ENCODE results near the gene TRIM67. TPM values are rescaled to one million over a fixed set of nuclear protein-coding genes. Genes with fewer than 3 reads are reported as not detected.
"Not testable (repeated sequence)": the region's sequence is repeated elsewhere in the genome, so short reads cannot be mapped to it uniquely, and the experiment has no call there.

TRIM67 gene
- total and polyA plus RNA-seq, 8 donors, result 0.03 to 0.18 (median 0.15) TPM; not detected in 5

GRCh38 chr1:231153726-231154125 lies 8.1 kb upstream of the TRIM67 start:
- no peak for DNase-seq
- 52 to 69% (median 66%) methylated on average over 2 of the region's 2 CpGs for WGBS, 5 donors

DNA sequence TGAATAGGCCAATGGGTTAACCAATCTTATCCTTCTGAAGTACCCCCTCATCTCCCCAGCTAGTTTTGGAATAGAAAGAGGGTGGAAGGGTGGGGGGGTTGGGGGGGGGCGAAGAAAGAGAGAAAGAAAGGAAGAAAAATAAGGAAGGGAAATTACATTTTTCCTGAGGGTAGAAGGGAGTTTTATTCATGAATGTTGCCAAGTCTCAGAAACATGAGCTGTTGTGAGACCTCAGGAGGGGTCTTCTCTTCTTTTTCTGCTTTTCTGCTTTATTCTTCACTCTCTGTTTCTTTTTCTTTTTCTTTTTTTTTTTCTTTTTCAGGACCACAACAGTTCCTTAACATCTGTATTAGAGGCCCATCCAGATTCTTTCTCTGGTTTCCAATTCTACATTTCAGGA lies 6.0 kb upstream of the TRIM67 start:
- peaks cover 0 to 20% (median 14%) of the 10 kb centered on the region in 4 donors for H3K9me3 ChIP-seq
- no peak overlapping the region for H3K4me3 ChIP-seq
- no peak for TF ChIP-seq POLR2A (IDR thresholded peaks at IDR 0.05)
- H3K27ac ChIP-seq, result no peak overlapping the region
- no peak for DNase-seq
- H3K36me3 ChIP-seq, result no peaks in the 10 kb centered on the region
- intact Hi-C loops (cut with DNase I; ENCODE audit: low total_unique reads), result no loop called here
- 60 to 91% (median 82%) methylated on average over 1 of the region's 1 CpG for WGBS, 5 donors
- peaks cover 0 to 40% (median 12%) of the 10 kb centered on the region in 3 donors for H3K27me3 ChIP-seq
- peaks cover 0 to 2% (median 0%) of the 10 kb centered on the region in 4 donors for H3K4me1 ChIP-seq

More at GRCh38 chr1:231153726-231154125, 8.1 kb upstream of the TRIM67 start:
- H3K36me3 ChIP-seq, result no peaks in the 10 kb centered on the region
- H3K4me1 ChIP-seq, result no peaks in the 10 kb centered on the region
- H3K9me3 ChIP-seq, result peaks cover 0 to 24% (median 14%) of the 10 kb centered on the region in 4 donors
- peaks cover 0 to 21% (median 0%) of the 10 kb centered on the region in 3 donors for H3K27me3 ChIP-seq
- H3K27ac ChIP-seq, result no peak overlapping the region
- no peak for TF ChIP-seq POLR2AphosphoS5 (IDR thresholded peaks at IDR 0.05)
- no peak for TF ChIP-seq EP300 (IDR thresholded peaks at IDR 0.05)
- TF ChIP-seq, protein P1, sequence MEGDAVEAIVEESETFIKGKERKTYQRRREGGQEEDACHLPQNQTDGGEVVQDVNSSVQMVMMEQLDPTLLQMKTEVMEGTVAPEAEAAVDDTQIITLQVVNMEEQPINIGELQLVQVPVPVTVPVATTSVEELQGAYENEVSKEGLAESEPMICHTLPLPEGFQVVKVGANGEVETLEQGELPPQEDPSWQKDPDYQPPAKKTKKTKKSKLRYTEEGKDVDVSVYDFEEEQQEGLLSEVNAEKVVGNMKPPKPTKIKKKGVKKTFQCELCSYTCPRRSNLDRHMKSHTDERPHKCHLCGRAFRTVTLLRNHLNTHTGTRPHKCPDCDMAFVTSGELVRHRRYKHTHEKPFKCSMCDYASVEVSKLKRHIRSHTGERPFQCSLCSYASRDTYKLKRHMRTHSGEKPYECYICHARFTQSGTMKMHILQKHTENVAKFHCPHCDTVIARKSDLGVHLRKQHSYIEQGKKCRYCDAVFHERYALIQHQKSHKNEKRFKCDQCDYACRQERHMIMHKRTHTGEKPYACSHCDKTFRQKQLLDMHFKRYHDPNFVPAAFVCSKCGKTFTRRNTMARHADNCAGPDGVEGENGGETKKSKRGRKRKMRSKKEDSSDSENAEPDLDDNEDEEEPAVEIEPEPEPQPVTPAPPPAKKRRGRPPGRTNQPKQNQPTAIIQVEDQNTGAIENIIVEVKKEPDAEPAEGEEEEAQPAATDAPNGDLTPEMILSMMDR (IDR thresholded peaks at IDR 0.05), result no peak
- TF ChIP-seq POLR2A (IDR thresholded peaks at IDR 0.05), result no peak
- H3K4me3 ChIP-seq, result no peak overlapping the region
- intact Hi-C loops (cut with DNase I; ENCODE audit: low total_unique reads), result no loop called here

GRCh38 chr1:231157311-231157710 lies 4.5 kb upstream of the TRIM67 start:
- 41 to 56% (median 46%) methylated on average over 1 of the region's 1 CpG for WGBS, 5 donors
- intact Hi-C loops (cut with DNase I; ENCODE audit: low total_unique reads), result no loop called here
- DNase-seq, result no peak
- peaks cover 0 to 4% (median 2%) of the 10 kb centered on the region in 4 donors for H3K9me3 ChIP-seq
- H3K27ac ChIP-seq, result no peak overlapping the region
- TF ChIP-seq POLR2A (IDR thresholded peaks at IDR 0.05), result no peak
- TF ChIP-seq, protein P1 (IDR thresholded peaks at IDR 0.05), result no peak
- no peak for TF ChIP-seq EP300 (IDR thresholded peaks at IDR 0.05)
- no peak for TF ChIP-seq POLR2AphosphoS5 (IDR thresholded peaks at IDR 0.05)
- H3K36me3 ChIP-seq, result no peaks in the 10 kb centered on the region
- H3K4me1 ChIP-seq, result peaks cover 12 to 17% (median 15%) of the 10 kb centered on the region in 4 donors
- H3K4me3 ChIP-seq, result no peak overlapping the region
- H3K27me3 ChIP-seq, result peaks cover 0 to 55% (median 27%) of the 10 kb centered on the region in 3 donors

DNA sequence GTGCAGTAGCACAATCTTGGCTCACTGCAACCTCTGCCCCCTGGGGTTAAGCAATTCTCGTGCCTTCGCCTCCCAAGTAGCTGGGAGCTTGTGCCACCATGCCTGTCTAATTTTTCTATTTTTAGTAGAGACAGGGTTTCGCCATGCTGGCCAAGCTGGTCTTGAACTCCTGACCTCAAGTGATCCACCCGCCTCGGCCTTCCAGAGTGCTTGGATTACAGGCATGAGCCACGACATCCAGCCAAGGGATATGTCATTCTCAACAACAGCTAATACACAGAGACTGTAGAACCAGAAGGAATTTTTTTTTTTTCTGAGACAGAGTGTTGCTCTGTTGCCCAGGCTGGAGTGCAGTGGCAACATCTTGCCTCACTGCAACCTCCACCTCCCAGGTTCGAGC lies 3.7 kb upstream of the TRIM67 start:
- Histone ChIP-seq H3K27me3 (peaks cover 5 to 64% (median 35%) of the 10 kb centered on the region in 3 donors), H3K4me1 (peaks cover 21 to 25% (median 23%) of the 10 kb centered on the region in 4 donors)
- H3K27ac ChIP-seq; H3K9me3 ChIP-seq; intact Hi-C loops (cut with DNase I; ENCODE audit: low total_unique reads); H3K36me3 ChIP-seq; DNase-seq; H3K4me3 ChIP-seq: not testable (repeated sequence)
- 65 to 83% (median 78%) methylated on average over 7 of the region's 7 CpGs for WGBS, 5 donors

GRCh38 chr1:231159202-231159962 lies 2.5 kb upstream of the TRIM67 start:
- Histone ChIP-seq H3K27me3 (peaks cover 18 to 76% (median 47%) of the 10 kb centered on the region in 3 donors), H3K36me3 (no peaks in the 10 kb centered on the region), H3K4me3 (no peak overlapping the region), H3K27ac (no peak overlapping the region), H3K9me3 (no peaks in the 10 kb centered on the region), H3K4me1 (peaks cover 26 to 33% (median 31%) of the 10 kb centered on the region in 4 donors)
- no peak for DNase-seq
- TF ChIP-seq, protein P1 (IDR thresholded peaks at IDR 0.05), result no peak
- TF ChIP-seq POLR2AphosphoS5 (IDR thresholded peaks at IDR 0.05) (no peak), EP300 (IDR thresholded peaks at IDR 0.05) (no peak), POLR2A (IDR thresholded peaks at IDR 0.05) (no peak)
- intact Hi-C loops (cut with DNase I; ENCODE audit: low total_unique reads), result no loop called here
- 67 to 80% (median 73%) methylated on average over 6 of the region's 6 CpGs for WGBS, 5 donors

Measured in stomach (tissue), 9 donors.